HG03139 (cell line): ENCODE measurements around the gene KLF2.
A peak's percentile ranks its signal among the peaks of the same experiment; 100 is the strongest.
"Not testable (repeated sequence)": the region's sequence is repeated elsewhere in the genome, so short reads cannot be mapped to it uniquely, and the experiment has no call there.

Experiments
- ATAC-seq: cut with Tn5 transposase; IDR thresholded peaks from one replicate; pipeline ENCODE4 v1.9.1; 2021; ENCODE audit not compliant: unreplicated experiment

KLF2 gene

DNA sequence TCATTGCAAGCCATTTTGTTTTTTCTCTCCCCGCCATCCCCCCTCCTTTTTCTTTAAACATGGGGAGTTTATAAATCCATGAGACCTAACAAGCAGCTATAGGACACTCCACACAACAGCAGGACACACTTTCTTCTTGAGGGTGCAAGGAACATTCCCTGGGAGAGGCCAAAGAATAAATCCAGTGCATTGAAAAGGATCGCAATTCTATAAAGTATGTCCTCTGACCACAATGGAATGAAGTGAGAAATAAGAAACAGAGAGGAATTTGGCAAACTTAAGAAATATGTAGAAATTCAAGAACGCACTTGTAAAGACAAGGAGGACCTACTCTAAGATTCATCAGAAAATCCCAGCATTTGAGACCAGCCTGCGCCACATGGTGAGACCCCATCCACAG, 11.9 kb downstream of the KLF2 start:
- ATAC-seq = no peak

GRCh38 chr19:16337809-16338469, 13.3 kb downstream of the KLF2 start:
- ATAC-seq = no peak

GRCh38 chr19:16338470-16339360, 14.1 kb downstream of the KLF2 start:
- ATAC-seq = no peak

GRCh38 chr19:16339361-16339725, 14.7 kb downstream of the KLF2 start:
- ATAC-seq = no peak

DNA sequence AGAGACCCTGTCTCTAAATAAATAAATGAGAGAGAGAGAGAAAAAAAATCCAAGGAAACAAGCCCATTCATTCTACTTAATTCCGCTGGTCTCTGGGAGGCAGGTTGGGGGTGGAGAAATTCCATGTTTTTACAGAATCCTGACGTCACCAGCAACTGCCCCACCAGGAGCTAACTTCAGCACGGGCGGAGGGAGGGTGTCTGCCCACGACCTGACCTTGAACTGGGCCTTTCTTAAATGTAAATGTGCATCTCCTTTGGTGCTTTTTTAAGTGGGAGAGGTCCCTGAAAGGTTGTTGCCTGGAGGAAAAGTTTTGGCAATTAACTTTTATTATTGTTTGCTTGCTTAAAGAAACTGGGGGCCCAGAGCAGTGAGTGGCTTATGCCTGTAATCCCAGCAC, 15.5 kb downstream of the KLF2 start:
- ATAC-seq = no peak

- no peak for ATAC-seq
Observed at GRCh38 chr19:16340654-16341053, 16.0 kb downstream of the KLF2 start.

GRCh38 chr19:16342002-16342715, 17.5 kb downstream of the KLF2 start:
- peak; percentile 45 for ATAC-seq

DNA sequence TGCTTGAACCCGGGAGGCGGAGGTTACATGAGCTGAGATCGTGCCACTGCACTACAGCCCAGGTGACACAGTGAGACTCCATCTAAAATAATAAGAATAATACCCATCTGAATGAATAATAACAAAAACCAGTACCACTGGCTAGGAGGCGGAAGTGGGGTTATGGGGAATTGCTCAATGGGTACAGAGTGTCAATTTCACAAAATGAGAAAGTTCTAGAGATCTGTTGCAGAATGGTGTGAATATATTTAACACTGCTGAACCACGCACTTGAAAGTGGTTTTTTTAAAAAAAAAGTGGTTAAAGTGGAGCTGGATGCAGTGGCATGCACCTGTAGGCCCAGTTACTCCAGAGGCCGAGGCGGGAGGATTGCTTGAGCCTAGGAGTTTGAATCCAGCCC, 18.5 kb downstream of the KLF2 start:
- no peak for ATAC-seq

DNA sequence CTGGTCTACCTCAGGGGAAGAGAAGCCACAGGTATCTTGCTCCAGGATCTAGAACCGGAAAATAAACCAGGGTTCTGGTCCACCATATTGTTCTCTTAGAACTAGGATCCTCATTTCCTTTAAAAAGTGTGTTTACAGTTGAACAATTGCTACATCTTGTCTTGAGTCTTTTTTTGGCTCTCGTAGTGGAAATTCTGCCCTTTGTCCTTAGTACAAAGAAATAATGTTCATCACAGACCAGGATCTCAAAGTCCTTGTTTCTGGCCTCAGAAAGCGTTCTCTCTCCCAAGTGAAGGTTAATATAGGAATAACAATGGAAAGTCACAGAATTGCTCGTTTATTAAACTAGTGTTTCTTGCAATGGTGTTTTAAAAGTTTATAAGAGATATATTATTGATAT, 20.8 kb downstream of the KLF2 start:
- ATAC-seq = no peak

DNA sequence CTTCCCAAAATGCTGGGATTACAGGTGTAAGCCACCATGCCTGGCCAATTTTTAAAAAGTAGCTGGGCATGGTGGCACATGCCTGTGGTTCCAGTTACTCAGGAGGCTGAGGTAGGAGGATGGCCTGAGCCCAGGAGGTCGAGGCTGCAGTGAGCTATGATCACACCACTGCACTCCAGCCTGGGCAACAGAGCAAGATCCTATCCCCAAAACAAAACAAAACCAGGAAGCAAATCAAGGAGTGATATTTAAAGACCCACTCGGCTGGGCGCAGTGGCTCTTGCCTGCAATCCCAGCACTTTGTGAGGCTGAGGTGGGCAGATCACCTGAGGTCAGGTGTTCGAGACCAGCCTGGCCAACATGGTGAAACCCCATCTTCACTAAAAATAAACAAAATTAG, 22.5 kb downstream of the KLF2 start:
- ATAC-seq = not testable (repeated sequence)

DNA sequence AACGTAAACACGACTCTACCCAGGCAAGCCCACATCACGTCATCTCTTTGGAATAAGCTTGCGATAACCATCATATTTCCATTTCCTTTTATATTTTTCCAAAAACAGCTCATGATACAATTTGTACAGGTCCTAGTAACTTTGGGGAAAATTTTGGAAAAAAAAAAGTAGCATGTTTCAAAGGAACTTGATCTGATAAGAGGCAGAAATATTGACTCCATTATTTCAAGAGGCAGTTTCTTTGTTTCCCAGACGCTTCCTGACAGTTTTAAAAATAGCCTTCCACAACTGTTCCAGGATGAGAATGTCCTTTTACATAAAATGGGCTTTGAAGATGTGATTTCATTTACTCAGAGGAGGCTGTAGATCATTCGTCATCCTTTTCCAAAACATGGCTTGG, 23.1 kb downstream of the KLF2 start:
- ATAC-seq = no peak

- ATAC-seq = no peak
Observed at GRCh38 chr19:16349551-16350152, 25.0 kb downstream of the KLF2 start.

DNA sequence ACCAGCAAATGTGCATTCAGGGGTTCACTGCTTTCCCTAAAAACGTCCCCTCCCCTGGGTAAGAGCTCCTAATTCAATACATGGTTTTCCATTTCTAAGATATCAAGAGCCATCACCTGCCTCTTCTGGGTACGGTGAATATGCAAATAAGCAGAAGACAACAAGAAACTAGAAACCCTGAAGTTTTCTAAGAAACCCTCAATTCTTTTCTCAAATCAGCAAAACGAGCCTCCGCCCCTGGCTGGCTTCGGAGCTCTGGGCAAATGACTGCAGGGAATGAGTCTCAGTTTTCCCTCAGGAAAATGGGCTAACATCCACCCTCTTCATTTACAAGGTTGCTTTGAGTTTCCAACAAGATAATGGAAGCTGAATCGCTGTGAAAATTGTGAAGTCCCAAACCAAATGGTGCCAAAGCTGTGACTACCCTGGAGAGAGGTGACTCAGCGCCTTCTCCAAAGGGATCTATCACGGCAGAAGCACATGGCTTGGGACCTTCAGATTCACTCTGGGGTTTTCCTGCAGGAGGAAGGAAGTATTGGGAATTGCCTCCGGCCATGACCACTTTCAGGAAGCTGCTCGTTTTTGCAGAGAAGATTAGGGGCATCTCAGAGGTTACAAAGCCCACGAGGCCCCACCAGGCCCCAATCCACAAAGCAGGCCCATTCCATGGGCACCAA, 26.6 kb downstream of the KLF2 start:
- no peak for ATAC-seq

GRCh38 chr19:16355293-16356043, 30.8 kb downstream of the KLF2 start:
- no peak for ATAC-seq

DNA sequence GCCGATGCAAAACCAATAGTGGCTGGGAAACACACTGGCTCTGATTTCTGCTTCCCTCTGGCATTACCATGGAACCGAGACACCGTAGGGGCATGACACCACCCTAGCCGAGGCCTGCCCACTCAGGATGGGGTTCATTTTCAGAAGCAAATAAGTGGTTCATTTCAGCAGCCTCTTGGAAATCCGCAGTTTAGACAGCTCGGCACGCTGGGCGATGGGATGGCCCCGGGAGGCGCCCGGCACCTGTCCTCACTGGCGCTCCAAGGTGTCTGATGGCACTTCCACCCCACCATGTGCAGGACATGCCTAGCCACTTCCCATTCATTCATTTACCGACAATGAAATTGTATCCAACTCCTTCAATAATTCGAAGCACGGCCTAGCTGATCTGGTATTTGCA, 33.8 kb downstream of the KLF2 start:
- ATAC-seq = no peak

DNA sequence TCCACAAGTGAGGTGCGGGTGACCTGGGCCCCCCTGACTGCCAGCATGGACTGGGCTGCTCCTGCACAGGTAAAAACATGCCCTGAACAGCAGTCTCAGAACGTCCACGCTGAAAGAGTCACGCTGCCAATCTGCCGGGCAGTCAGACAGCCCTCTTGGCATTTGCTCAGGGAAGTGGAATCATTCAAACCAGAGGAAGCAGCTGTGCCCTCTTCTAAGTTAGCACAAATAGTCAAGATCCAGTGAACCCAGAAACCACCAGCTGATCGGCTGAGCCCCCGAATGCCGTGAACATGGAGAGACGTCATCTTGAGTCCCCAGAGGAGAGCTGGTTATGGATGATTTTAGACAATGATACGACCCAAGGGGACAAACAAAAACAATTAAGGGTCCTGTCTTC, 34.4 kb downstream of the KLF2 start:
- ATAC-seq = no peak

GRCh38 chr19:16359964-16360363, 35.3 kb downstream of the KLF2 start:
- ATAC-seq = no peak

- ATAC-seq = no peak
Observed at GRCh38 chr19:16360738-16361137, 36.1 kb downstream of the KLF2 start.

DNA sequence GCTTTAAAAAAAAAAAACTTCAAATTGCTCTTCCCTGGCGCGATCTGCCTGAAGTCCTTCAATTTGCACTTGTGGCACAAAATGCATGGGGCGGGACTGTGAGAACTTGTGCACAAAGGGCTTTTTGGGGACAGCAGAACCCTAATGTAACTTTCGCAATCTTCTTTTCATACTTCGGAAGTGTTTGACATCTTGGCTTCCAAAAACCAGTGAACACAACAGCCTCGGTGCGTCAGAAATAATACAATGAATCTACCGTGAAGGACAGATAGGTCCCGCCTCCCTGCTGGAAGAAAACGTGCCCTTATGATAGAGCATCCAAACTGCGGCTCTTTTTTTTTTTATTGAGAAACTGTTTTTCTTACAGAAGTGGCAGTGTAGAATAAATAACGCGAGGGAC, 36.6 kb downstream of the KLF2 start:
- no peak for ATAC-seq

DNA sequence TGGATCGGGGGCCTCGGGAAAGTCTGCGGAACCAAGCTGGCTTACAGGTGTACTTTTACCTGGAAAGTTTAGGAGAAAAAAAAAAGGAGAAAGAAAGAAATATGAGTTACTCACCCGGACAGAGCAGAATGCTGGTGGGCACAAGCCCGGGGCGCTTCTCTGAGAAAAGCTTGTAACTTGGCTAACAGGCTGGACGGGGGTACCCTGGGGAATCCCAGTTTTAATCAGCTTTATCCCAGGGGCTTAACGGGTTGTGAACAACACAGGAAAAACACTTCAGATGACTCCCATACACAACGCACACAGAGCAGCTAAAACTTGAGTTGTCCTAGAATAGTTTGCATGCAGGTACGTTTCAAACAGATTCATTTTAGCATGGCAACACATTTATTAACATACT, 37.3 kb downstream of the KLF2 start:
- ATAC-seq = no peak
